ENCODE data around the gene CHRDL2. TPM values are rescaled to one million over a fixed set of nuclear protein-coding genes. Genes with fewer than 3 reads are reported as not detected.

CHRDL2 gene
- total RNA-seq, 1 experiment from 2014 or later: 2.5 TPM

DNA sequence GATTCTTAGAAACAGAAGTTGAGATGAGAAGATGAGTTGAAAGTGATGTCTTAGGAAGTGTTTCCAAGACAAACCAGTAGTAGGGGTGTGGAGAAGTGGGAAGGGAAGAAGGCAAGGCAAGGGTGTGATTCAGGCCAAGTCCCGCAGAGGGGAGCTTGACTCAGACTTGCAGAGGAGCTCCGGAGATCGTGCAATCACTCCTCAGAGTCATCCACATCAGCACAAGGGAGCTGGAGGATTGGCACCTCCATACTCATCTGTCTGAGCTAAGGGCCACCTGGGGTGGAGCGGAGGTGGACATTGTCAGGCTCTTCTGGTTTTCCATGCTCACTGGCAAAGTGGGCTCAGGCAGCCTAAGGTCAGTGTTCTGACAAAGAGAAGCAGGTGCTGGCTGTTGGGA lies 44.4 kb downstream of the CHRDL2 start:
- Histone ChIP-seq H3K27me3 (replicated peaks; ENCODE audit: control insufficient read depth, insufficient read depth, low read length) (no peaks in the 10 kb centered on the region), H3K9me3 (no peaks in the 10 kb centered on the region), H3K36me3 (ENCODE audit: control insufficient read depth, insufficient read depth, low read length) (no peaks in the 10 kb centered on the region), H3K4me1 (no peaks in the 10 kb centered on the region), H3K4me3 (ENCODE audit: low read depth, low read length) (no peak overlapping the region)
- no TSS peak for BruUV-seq (replicated peaks)
- intact Hi-C loops (cut with micrococcal nuclease; ENCODE audit: unreplicated experiment): no loop called here
- Mint-ChIP-seq H3K27me3 (ENCODE audit: insufficient read depth, unreplicated experiment) (no peaks in the 10 kb centered on the region), H3K4me1 (ENCODE audit: low read depth, unreplicated experiment) (no peaks in the 10 kb centered on the region), H3K36me3 (ENCODE audit: insufficient read depth, unreplicated experiment) (no peaks in the 10 kb centered on the region), H3K9me3 (ENCODE audit: unreplicated experiment) (no peaks in the 10 kb centered on the region), H3K27ac (ENCODE audit: unreplicated experiment) (no peak overlapping the region), H3K4me3 (ENCODE audit: unreplicated experiment) (no peak overlapping the region)
- peak in 1 of 2 experiments; percentile 25 for DNase-seq
- TF ChIP-seq, protein P1, sequence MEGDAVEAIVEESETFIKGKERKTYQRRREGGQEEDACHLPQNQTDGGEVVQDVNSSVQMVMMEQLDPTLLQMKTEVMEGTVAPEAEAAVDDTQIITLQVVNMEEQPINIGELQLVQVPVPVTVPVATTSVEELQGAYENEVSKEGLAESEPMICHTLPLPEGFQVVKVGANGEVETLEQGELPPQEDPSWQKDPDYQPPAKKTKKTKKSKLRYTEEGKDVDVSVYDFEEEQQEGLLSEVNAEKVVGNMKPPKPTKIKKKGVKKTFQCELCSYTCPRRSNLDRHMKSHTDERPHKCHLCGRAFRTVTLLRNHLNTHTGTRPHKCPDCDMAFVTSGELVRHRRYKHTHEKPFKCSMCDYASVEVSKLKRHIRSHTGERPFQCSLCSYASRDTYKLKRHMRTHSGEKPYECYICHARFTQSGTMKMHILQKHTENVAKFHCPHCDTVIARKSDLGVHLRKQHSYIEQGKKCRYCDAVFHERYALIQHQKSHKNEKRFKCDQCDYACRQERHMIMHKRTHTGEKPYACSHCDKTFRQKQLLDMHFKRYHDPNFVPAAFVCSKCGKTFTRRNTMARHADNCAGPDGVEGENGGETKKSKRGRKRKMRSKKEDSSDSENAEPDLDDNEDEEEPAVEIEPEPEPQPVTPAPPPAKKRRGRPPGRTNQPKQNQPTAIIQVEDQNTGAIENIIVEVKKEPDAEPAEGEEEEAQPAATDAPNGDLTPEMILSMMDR (IDR thresholded peaks at IDR 0.05; ENCODE audit: insufficient read depth in 1 of 2, low read depth in 1 of 2, low read length in 1 of 2, severe bottlenecking in 1 of 2, unreplicated experiment in 1 of 2): no peak
- POLR2A ChIA-PET: no interaction called here
- CTCF ChIA-PET: no interaction called here

GRCh38 chr11:74685905-74686304 lies 45.3 kb downstream of the CHRDL2 start:
- no peaks in the 10 kb centered on the region for H3K4me1 ChIP-seq
- intact Hi-C loops (cut with micrococcal nuclease; ENCODE audit: unreplicated experiment): no loop called here
- Mint-ChIP-seq H3K36me3 (ENCODE audit: insufficient read depth, unreplicated experiment) (no peaks in the 10 kb centered on the region), H3K27ac (ENCODE audit: unreplicated experiment) (no peak overlapping the region), H3K4me3 (ENCODE audit: unreplicated experiment) (no peak overlapping the region), H3K9me3 (ENCODE audit: unreplicated experiment) (no peaks in the 10 kb centered on the region), H3K4me1 (ENCODE audit: low read depth, unreplicated experiment) (no peaks in the 10 kb centered on the region), H3K27me3 (ENCODE audit: insufficient read depth, unreplicated experiment) (no peaks in the 10 kb centered on the region)
- POLR2A ChIA-PET: no interaction called here
- H3K27me3 ChIP-seq (replicated peaks; ENCODE audit: control insufficient read depth, insufficient read depth, low read length): no peaks in the 10 kb centered on the region
- H3K4me3 ChIP-seq (ENCODE audit: low read depth, low read length): no peak overlapping the region
- peak in 1 of 2 experiments; percentile 11 for DNase-seq
- BruUV-seq (replicated peaks): no TSS peak
- TF ChIP-seq, protein P1 (IDR thresholded peaks at IDR 0.05; ENCODE audit: insufficient read depth in 1 of 2, low read depth in 1 of 2, low read length in 1 of 2, severe bottlenecking in 1 of 2, unreplicated experiment in 1 of 2): no peak
- no peaks in the 10 kb centered on the region for H3K36me3 ChIP-seq (ENCODE audit: control insufficient read depth, insufficient read depth, low read length)
- CTCF ChIA-PET: no interaction called here
- H3K9me3 ChIP-seq: no peaks in the 10 kb centered on the region

GRCh38 chr11:74685338-74685737 lies 45.9 kb downstream of the CHRDL2 start:
- Mint-ChIP-seq H3K36me3 (ENCODE audit: insufficient read depth, unreplicated experiment) (no peaks in the 10 kb centered on the region), H3K4me3 (ENCODE audit: unreplicated experiment) (no peak overlapping the region), H3K9me3 (ENCODE audit: unreplicated experiment) (no peaks in the 10 kb centered on the region), H3K27me3 (ENCODE audit: insufficient read depth, unreplicated experiment) (no peaks in the 10 kb centered on the region), H3K4me1 (ENCODE audit: low read depth, unreplicated experiment) (no peaks in the 10 kb centered on the region), H3K27ac (ENCODE audit: unreplicated experiment) (no peak overlapping the region)
- no TSS peak for BruUV-seq (replicated peaks)
- TF ChIP-seq, protein P1 (IDR thresholded peaks at IDR 0.05; ENCODE audit: insufficient read depth in 1 of 2, low read depth in 1 of 2, low read length in 1 of 2, severe bottlenecking in 1 of 2, unreplicated experiment in 1 of 2): no peak
- Histone ChIP-seq H3K36me3 (ENCODE audit: control insufficient read depth, insufficient read depth, low read length) (no peaks in the 10 kb centered on the region), H3K9me3 (no peaks in the 10 kb centered on the region), H3K4me3 (ENCODE audit: low read depth, low read length) (no peak overlapping the region), H3K27me3 (replicated peaks; ENCODE audit: control insufficient read depth, insufficient read depth, low read length) (no peaks in the 10 kb centered on the region), H3K4me1 (no peaks in the 10 kb centered on the region)
- CTCF ChIA-PET: interaction anchor here (1.5 kb wide), 1 partner anchor 17 kb away, joined by 4 read pairs; no protein-coding TSS in a partner anchor
- intact Hi-C loops (cut with micrococcal nuclease; ENCODE audit: unreplicated experiment): no loop called here
- POLR2A ChIA-PET: no interaction called here
- no peak for DNase-seq
